Stimulated activated CD8-positive, alpha-beta memory T cell treated with anti-CD3 and anti-CD28 coated beads, Interleukin-15, amount 100 ng/mL, for 48 hours (primary cell): ENCODE results near the gene TRAF6.

Source experiments
- DNase-seq, 2 donors: peaks; one replicate each; pipeline ENCODE4 v3.0.0-alpha.2; 2020; ENCODE audit warnings: low read depth in 2 of 2

Gene TRAF6

GRCh38 chr11:36458129-36458915 is 51.8 kb downstream of the TRAF6 start:
- DNase-seq: no peak

- no peak for DNase-seq
These were observed 53.9 kb downstream of the TRAF6 start for GRCh38 chr11:36456156-36456555.

DNA sequence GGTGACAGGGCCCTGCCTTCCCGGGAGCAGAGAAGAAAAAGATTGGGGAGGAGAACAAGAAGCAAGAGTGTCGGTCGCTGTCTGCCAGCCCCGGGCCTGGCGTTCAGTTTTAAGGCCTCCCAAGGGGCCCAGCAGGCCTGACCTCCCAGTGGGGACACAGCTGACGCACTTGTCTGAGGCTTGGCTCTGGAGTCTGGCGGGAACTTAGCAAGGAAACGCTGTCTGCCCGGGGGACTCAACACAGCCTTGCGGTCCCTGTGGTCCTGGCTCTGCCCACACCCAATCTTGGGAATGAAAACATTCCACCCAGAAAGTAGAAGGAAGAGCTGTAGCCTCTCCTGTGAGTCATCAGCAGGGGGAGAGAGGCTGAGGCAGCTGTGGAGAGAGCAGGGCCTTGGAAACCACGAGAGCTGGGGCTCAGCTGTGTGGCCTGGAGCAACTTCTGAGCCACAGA is 54.4 kb downstream of the TRAF6 start:
- no peak for DNase-seq

GRCh38 chr11:36454941-36455631 is 55.0 kb downstream of the TRAF6 start:
- no peak for DNase-seq

DNA sequence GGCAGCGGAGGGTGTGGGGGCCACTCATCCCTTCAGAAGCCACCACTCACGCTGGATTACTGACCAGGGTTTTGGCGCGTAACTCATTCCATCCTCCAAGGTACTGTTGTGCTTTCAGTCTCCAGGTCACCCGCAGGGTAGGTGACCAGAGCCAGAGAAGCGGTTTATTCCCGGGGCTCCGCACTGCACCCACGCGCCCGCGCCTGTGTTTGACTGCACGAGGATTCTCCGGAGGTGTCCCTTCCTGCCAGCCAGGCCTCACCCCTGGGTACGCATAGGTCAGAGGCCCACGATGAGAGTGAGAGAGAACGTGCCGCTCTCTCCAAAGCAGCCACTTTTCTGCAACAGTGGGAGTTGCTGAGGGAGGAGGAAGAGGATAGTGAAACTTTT is 55.5 kb downstream of the TRAF6 start:
- no peak for DNase-seq

DNA sequence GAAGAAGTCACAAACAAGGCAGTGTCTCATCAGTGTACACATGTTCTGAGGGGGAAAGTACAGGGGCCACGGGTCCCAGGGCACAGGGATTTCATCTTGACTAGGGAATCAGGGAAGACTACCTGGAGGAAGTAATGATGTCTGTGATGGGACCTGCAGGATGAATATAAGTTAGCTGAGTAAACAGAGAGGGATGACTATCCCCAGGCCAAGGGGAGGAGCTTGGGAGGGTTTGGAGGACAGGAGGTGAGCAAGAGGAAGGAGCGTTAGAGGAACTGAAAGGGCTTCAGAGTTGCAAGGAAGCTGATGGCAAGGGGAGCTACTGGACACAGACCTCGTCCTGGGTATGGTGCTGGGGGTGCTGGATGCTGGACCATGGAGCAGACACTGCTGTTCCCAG is 56.4 kb downstream of the TRAF6 start:
- no peak for DNase-seq

DNA sequence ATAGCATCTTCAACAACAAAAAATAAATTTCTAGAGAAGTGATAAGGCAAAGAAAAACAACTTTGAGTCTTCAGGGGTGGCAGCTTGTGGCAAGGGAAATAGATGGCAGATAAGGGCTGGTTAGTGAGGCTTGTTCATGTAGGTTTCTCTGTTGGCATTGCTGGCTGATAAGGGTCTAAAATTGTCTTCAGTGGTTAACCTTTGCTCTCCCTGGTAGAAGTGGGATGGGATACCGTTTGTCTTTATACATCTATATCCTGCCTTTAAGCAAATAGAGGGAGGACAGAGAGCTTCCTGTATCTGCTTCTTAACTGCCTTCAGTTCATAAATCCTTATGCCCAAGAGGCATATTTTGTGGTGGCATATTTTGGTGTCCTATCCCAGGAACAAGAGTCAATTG is 57.1 kb downstream of the TRAF6 start:
- no peak for DNase-seq

DNA sequence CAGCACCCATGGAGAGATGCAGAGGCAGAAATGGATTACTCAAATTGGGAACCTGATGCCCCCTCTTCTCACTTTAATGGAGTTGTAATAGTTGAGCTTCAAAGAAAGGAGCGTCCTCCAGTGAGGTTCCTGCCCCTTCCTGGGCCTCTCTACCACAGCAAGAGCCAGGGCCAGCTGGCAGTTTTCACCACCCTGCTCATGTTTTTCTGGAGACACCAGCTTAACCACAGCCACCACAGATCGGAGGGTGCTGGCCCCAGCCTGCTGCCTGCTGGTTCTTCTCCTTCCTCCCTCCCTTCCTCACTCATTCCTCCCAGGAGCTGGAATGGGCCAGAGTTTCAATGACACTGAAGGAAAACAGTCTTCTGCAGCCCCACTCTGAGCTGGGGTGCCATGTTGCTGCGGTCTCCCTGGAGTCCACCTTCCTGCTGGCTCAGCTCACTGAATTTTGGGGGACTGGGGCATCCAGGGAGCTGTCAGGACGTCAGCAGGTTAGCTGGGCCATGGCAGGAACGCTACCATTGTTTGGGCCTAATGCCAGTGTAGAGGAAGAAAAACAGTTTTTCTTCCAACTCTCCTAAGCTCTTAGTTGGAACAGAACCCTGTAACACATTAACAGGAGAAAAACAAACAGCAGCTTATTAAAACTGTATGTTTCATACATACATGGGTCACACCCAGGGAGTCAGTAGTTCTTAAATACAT is 57.7 kb downstream of the TRAF6 start:
- DNase-seq: no peak

DNA sequence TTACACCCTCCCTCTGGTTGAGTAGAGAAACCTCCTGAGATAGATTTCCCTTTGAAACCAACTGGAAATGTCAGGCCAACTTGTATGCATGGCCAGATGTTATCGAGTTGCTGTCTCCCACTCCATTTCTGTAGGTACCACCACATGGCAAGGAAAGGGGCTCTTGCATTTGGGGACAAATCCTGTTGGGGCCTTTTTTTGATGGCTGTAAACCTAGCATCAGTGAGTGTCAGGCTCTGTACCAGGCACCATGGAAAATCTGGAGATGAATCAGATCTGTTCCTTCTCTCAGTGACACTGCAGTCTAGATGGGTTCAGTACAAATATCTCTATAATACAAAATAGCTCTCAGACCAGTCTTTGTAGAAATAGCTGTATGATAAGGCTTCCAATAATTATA is 58.4 kb downstream of the TRAF6 start:
- DNase-seq: no peak

- no peak for DNase-seq
These were observed 59.0 kb downstream of the TRAF6 start for GRCh38 chr11:36451045-36451444.

DNA sequence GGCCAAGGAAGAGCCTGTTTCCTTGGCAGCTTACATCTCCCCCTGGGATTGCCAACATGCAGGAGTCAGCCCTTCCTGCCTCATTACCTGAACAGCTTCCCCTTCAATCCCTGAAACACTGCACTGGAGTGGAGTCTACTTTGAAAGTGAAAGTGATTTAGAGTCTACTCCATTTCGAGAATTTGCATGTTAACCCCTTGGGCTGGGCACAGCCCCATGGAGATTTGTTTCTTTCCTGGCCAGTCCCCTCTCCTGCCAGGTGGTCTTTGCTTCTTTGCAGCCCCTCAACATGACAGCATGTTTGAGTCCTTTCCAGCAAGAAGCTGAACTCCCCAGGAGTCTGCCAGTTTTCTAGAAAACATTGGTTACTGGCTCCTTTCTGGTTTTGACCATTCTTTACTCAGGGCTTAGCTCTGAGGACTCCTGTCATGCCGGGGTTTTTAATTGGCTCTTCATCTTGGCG is 59.9 kb downstream of the TRAF6 start:
- DNase-seq: no peak

GRCh38 chr11:36449561-36450096 is 60.4 kb downstream of the TRAF6 start:
- no peak for DNase-seq

GRCh38 chr11:36447947-36448346 is 62.1 kb downstream of the TRAF6 start:
- no peak for DNase-seq

- no peak for DNase-seq
These were observed 62.6 kb downstream of the TRAF6 start for GRCh38 chr11:36447514-36447913.

GRCh38 chr11:36446135-36446534 is 63.9 kb downstream of the TRAF6 start:
- no peak for DNase-seq

- DNase-seq: no peak
These were observed 66.4 kb downstream of the TRAF6 start for GRCh38 chr11:36443661-36444060.

DNA sequence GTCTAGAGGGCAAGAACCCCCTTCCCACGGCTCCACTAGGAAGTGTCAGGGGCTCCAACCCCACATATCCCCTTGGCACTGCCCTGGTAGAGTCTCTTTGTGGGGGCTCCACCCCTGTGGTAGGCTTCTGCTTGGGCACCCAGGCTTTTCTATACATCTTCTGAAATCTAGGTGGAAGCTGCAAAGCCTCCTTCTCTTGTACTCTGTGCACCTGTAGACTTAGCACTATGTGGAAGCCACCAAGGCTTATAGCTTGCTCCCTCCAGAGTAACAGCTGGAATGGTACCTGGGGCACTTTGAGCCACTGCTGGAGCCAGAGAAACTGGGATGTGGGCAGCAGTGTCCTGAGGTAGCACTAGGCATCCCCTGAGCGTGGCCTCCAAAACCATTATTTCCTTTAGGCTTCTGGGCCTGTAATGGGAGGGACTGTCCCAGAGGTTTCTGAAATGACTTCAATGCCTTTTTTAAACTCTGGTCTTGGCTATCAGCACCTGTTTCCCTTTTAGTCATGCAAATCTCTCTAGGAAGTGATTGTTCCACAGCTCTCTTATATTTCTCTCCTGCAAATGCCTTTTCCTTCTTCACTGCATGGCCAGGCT is 68.4 kb downstream of the TRAF6 start:
- no peak for DNase-seq

- DNase-seq: no peak
These were observed 71.9 kb downstream of the TRAF6 start for GRCh38 chr11:36438126-36438525.

DNA sequence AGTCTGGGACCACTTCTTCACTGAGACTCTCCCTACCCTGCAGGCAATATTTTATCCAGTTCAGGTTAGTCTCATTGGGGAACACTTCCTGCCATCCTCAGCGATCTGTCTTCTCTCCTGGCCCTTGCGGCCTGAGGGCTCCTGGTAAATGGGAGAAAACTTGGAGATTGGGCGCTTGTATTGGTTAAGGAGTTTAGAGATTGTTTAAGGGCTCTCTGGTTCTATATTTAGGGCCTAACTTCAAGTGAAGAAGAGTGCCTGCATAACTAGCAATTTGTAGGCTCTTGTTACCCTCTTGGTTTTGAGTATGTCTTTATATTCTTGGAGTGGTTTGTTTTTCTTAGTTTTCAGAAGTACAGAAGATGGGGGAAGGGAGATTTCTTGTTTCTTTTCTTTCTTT is 72.7 kb downstream of the TRAF6 start:
- no peak for DNase-seq
